ENCODE results near the gene TEX44. TPM values are rescaled to one million over a fixed set of nuclear protein-coding genes. Genes with fewer than 3 reads are reported as not detected.

The TEX44 gene
- total RNA-seq, 4 donors from 2014 or later, result not detected

GRCh38 chr2:231615058-231615671, 22.5 kb downstream of the TEX44 start:
- no peak for TF ChIP-seq CTCF (IDR thresholded peaks at IDR 0.05)
- DNase-seq (ENCODE audit: low spot score) (no peak), ATAC-seq (ENCODE audit: low FRiP score) (no peak)

- TF ChIP-seq CTCF (IDR thresholded peaks at IDR 0.05), result no peak
- ATAC-seq (ENCODE audit: low FRiP score) (no peak), DNase-seq (ENCODE audit: low spot score) (no peak)
Measured at GRCh38 chr2:231616296-231616695, 23.6 kb downstream of the TEX44 start.

- no peak for ATAC-seq (ENCODE audit: low FRiP score)
- TF ChIP-seq CTCF (IDR thresholded peaks at IDR 0.05), result no peak
Measured at GRCh38 chr2:231617059-231617926, 24.6 kb downstream of the TEX44 start.

GRCh38 chr2:231621051-231621879, 28.6 kb downstream of the TEX44 start:
- no peak for TF ChIP-seq CTCF (IDR thresholded peaks at IDR 0.05)
- DNase-seq (ENCODE audit: low spot score) (no peak), ATAC-seq (ENCODE audit: low FRiP score) (peak; percentile 64)

More at GRCh38 chr2:231617059-231617926, 24.6 kb downstream of the TEX44 start:
- DNase-seq (ENCODE audit: low spot score), result no peak

GRCh38 chr2:231622963-231623362, 30.3 kb downstream of the TEX44 start:
- no peak for TF ChIP-seq CTCF (IDR thresholded peaks at IDR 0.05)
- ATAC-seq (ENCODE audit: low FRiP score) (no peak), DNase-seq (ENCODE audit: low spot score) (no peak)

GRCh38 chr2:231626449-231626848, 33.8 kb downstream of the TEX44 start:
- ATAC-seq (ENCODE audit: low FRiP score) (peak; percentile 46), DNase-seq (ENCODE audit: low spot score) (no peak)
- TF ChIP-seq CTCF (IDR thresholded peaks at IDR 0.05), result no peak
